ENCODE data around the gene ADAMTS17.

GRCh38 chr15:100308213-100308600, 33.6 kb downstream of the ADAMTS17 start:
- no peak for TF ChIP-seq CTCF (conservative IDR thresholded peaks at IDR 0.05)
- TF ChIP-seq EZH2 (IDR thresholded peaks at IDR 0.05; ENCODE audit: low read depth) = no peak
